HG02798 (cell line): Measurements from ENCODE around the gene ECHDC3.
"Not testable (repeated sequence)": the region's sequence is repeated elsewhere in the genome, so short reads cannot be mapped to it uniquely, and the experiment has no call there.

Source experiments
- ATAC-seq: cut with Tn5 transposase; IDR thresholded peaks from one replicate; pipeline ENCODE4 v1.9.1; 2021; ENCODE audit warnings: mild to moderate bottlenecking; ENCODE audit not compliant: unreplicated experiment, poor library complexity

The ECHDC3 gene

GRCh38 chr10:11742009-11742778, at the start of gene ECHDC3:
Gene ECHDC3 (plus strand): TSS chr10:11742382. CDS start chr10:11742577, 195 bp downstream.
- ATAC-seq, result peak; percentile 45

GRCh38 chr10:11693376-11693775, 48.8 kb upstream of the ECHDC3 start:
- ATAC-seq, result no peak

- ATAC-seq, result no peak
These were observed 46.4 kb upstream of the ECHDC3 start for GRCh38 chr10:11695779-11696178.

- ATAC-seq, result peak; percentile 55
These were observed 44.3 kb upstream of the ECHDC3 start for GRCh38 chr10:11697718-11698527.

- peak; percentile 63 for ATAC-seq
These were observed 43.3 kb upstream of the ECHDC3 start for GRCh38 chr10:11698691-11699549.

GRCh38 chr10:11699550-11700097, 42.6 kb upstream of the ECHDC3 start:
- no peak for ATAC-seq

- ATAC-seq, result no peak
These were observed 41.6 kb upstream of the ECHDC3 start for GRCh38 chr10:11700539-11700938.

- ATAC-seq, result no peak
These were observed 40.6 kb upstream of the ECHDC3 start for GRCh38 chr10:11701451-11702095.

GRCh38 chr10:11702264-11702663, 39.9 kb upstream of the ECHDC3 start:
- no peak for ATAC-seq

GRCh38 chr10:11704092-11704491, 38.1 kb upstream of the ECHDC3 start:
- no peak for ATAC-seq

GRCh38 chr10:11705722-11706121, 36.5 kb upstream of the ECHDC3 start:
- ATAC-seq, result no peak

GRCh38 chr10:11706895-11707567, 35.2 kb upstream of the ECHDC3 start:
- ATAC-seq, result no peak

- ATAC-seq, result no peak
These were observed 34.4 kb upstream of the ECHDC3 start for GRCh38 chr10:11707624-11708350.

- not testable (repeated sequence) for ATAC-seq
These were observed 33.4 kb upstream of the ECHDC3 start for GRCh38 chr10:11708801-11709200.

- ATAC-seq, result no peak
These were observed 29.4 kb upstream of the ECHDC3 start for GRCh38 chr10:11712744-11713143.

GRCh38 chr10:11713186-11713743, 28.9 kb upstream of the ECHDC3 start:
- ATAC-seq, result no peak

- no peak for ATAC-seq
These were observed 28.2 kb upstream of the ECHDC3 start for GRCh38 chr10:11713963-11714362.

- ATAC-seq, result no peak
These were observed 27.3 kb upstream of the ECHDC3 start for GRCh38 chr10:11714750-11715365.
